GM12872 (cell line): ENCODE data around the gene PCDH9.

Source experiments
- CTCF ChIP-seq: IDR thresholded peaks from 3 replicates; pipeline ENCODE4 v1.5.1; 2011; ENCODE audit warnings: low read depth, mild to moderate bottlenecking, low read length, moderate library complexity; ENCODE audit not compliant: insufficient read depth

The PCDH9 gene

GRCh38 chr13:67183151-67183550 lies 47.0 kb downstream of the PCDH9 start:
- TF ChIP-seq CTCF, result no peak

- TF ChIP-seq CTCF, result no peak
Observed at GRCh38 chr13:67175836-67176459, 54.2 kb downstream of the PCDH9 start.

- no peak for TF ChIP-seq CTCF
Observed at GRCh38 chr13:67168384-67168783, 61.8 kb downstream of the PCDH9 start.

GRCh38 chr13:67167420-67167819 lies 62.7 kb downstream of the PCDH9 start:
- TF ChIP-seq CTCF, result no peak

- no peak for TF ChIP-seq CTCF
Observed at GRCh38 chr13:67161176-67161575, 69.0 kb downstream of the PCDH9 start.

GRCh38 chr13:67158903-67159302 lies 71.2 kb downstream of the PCDH9 start:
- TF ChIP-seq CTCF, result no peak

GRCh38 chr13:67156723-67157060 lies 73.4 kb downstream of the PCDH9 start:
- no peak for TF ChIP-seq CTCF
